GM12875 (cell line): ENCODE data around the gene SLA2.

Experiments
- H3K4me3 ChIP-seq: one replicate; pipeline ENCODE4 v1.5.1; 2011; ENCODE audit warnings: low read depth, low read length, control low read depth
- CTCF ChIP-seq: IDR thresholded peaks from 2 replicates; pipeline ENCODE4 v1.5.1; 2011; ENCODE audit warnings: low read depth, mild to moderate bottlenecking, control low read depth, inconsistent platforms, low read length, moderate library complexity, borderline replicate concordance; ENCODE audit not compliant: insufficient read depth

SLA2 gene

GRCh38 chr20:36584018-36584481 lies 61.9 kb downstream of the SLA2 start:
- H3K4me3 ChIP-seq, result no peak overlapping the region
- TF ChIP-seq CTCF, result no peak

- no peak overlapping the region for H3K4me3 ChIP-seq
- TF ChIP-seq CTCF, result no peak
Observed at GRCh38 chr20:36582821-36583220, 63.2 kb downstream of the SLA2 start.

- TF ChIP-seq CTCF, result no peak
Observed at GRCh38 chr20:36582322-36582721, 63.7 kb downstream of the SLA2 start.

GRCh38 chr20:36579996-36580545 lies 65.9 kb downstream of the SLA2 start:
- no peak overlapping the region for H3K4me3 ChIP-seq
- TF ChIP-seq CTCF, result no peak

More at GRCh38 chr20:36582322-36582721, 63.7 kb downstream of the SLA2 start:
- no peak overlapping the region for H3K4me3 ChIP-seq

GRCh38 chr20:36578356-36579041 lies 67.5 kb downstream of the SLA2 start:
- H3K4me3 ChIP-seq, result no peak overlapping the region
- no peak for TF ChIP-seq CTCF

GRCh38 chr20:36576081-36576445 lies 69.9 kb downstream of the SLA2 start:
- H3K4me3 ChIP-seq, result no peak overlapping the region
- no peak for TF ChIP-seq CTCF

- peak overlapping the region; percentile 87 for H3K4me3 ChIP-seq
- no peak for TF ChIP-seq CTCF
Observed at GRCh38 chr20:36574366-36575135, 71.4 kb downstream of the SLA2 start.
